Left renal cortex interstitium (tissue), 4 donors: ENCODE results near the gene PALLD. TPM values are rescaled to one million over a fixed set of nuclear protein-coding genes. Genes with fewer than 3 reads are reported as not detected.
A peak's percentile ranks its signal among the peaks of the same experiment; 100 is the strongest.
"Not testable (repeated sequence)": the region's sequence is repeated elsewhere in the genome, so short reads cannot be mapped to it uniquely, and the experiment has no call there.

Experiments used
- DNase-seq, 4 donors: peaks; one replicate each; pipeline ENCODE4 v3.0.0-alpha.2; 2013; ENCODE audit warnings: low read depth in 4 of 4, low spot score in 2 of 4, missing footprints in 1 of 4
- polyA plus RNA-seq, 4 donors: library from polyadenylated mRNA; unstranded; fragments of 120-200 nt; gene quantifications; one replicate each; pipeline ENCODE4 v1.2.1, GENCODE V29; 2013; ENCODE audit not compliant: insufficient read length in 4 of 4

The PALLD gene
- polyA plus RNA-seq, result 100 to 1,000 TPM; 171 to 242 (median 194) TPM

DNA sequence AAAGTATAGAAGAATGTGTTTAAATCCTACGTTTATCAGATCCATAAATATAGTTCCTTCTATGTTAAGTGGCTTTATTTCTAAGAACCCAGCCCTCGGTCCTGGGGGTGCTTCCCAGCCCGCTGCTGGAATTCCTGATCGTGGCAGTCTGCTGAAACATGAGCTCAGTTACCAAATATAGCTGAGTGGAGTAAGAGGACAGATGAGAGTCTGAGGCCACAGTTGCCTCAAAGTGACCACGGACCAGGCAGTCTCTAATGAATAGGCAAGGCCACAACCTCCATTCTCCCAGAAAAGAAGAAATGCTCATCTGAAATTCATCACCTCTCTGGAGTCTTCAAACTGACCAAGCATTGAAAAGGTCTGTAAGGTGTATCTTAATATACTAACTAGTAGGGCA is at the start of gene PALLD:
Gene PALLD, plus strand, starts transcription at position 219 of the 400 bp plus-strand sequence.
- DNase-seq, result no peak

DNA sequence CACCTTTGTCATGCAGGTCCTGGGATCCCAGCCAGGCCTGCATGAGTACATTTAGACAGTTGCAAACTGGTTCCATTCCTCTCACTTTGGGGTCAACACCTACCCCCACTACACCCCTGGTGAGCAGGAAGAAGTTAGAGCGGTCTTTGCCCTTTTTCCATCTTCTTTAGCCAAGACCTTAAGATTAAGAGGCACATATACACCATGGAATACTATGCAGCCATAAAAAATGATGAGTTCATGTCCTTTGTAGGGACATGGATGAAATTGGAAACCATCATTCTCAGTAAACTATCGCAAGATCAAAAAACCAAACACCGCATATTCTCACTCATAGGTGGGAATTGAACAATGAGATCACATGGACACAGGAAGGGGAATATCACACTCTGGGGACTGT is 47.8 kb upstream of the PALLD start:
- DNase-seq, result not testable (repeated sequence)

DNA sequence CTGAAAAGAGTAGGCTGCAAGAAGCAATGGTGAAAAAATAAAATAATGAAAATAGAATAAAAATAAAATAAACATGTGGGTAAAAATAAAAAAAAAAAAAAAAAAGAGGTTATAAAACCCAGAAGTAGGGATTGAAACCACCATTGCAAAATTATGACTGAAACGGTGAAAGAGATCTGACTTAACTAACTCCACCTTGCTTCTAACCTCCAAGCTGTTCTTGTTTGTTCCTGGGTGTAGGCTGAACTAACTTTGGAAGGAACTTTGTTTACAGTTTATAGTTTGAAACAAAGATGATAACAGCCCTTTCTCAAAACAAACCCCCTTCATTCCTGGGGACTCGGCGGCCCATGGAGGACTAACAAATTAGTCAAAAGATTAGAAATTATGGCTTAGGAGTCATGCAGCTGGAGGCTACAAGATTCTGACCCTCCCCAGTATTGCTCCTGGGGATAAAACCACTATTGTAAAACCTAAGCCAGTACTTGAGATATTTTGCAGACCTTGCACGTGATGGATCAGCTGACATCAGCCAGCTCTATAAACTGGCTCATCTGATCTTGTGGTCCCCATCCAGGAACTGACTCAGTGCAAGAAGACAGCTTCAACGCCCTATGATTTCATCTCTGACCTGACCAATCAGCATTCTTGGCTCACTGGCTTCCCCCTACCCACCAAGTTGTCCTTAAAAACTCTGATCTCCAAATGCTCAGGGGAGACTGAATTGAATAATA is 47.0 kb upstream of the PALLD start:
- DNase-seq, result no peak

DNA sequence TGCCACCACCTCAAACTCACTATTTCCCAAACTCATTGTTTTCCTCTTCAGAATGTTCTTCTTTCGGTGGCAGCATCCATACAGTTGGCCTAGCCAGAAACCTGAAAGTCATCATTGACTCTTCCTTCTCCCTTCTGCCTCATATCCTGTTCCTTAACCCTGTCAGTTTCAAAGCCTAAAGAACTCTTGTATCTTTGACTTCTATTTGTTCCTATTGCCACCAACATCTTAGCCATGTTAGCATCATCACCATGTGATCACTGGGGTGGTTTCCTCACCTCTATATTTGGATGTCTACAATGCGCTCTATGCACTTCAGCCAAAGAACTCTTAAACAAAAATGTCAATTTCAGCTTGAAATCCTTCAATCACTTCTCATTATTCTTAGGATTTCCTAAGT is 45.5 kb upstream of the PALLD start:
- no peak for DNase-seq

DNA sequence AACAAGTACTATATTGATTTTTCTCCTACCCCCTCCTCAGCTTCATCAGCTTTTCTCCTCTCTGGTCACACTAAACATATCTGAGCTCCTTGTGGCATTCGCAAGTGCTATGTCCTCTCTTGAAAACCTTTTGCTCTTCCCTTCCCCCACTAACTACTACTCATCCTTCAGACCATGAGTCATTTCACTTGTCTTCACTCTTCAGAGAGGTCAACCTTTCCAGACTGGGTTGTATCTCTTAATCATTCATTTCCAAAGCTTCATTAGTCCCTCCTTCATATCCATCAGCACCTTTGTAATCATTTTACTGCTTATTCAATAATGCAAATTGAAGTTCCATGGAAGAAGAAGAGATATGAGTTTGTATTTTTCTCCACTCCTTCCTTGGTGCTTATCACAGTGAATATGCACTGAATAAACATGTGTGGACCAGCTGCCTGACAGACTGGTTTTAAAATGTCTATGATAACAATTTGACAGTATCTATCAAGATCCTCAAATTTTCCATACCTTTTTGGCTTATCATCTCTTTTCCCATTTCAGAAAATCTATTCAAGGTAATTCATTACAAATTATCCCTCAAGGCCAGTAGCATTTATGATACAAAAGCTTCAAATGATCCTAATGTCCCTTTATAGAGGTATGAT is 45.0 kb upstream of the PALLD start:
- DNase-seq, result no peak

DNA sequence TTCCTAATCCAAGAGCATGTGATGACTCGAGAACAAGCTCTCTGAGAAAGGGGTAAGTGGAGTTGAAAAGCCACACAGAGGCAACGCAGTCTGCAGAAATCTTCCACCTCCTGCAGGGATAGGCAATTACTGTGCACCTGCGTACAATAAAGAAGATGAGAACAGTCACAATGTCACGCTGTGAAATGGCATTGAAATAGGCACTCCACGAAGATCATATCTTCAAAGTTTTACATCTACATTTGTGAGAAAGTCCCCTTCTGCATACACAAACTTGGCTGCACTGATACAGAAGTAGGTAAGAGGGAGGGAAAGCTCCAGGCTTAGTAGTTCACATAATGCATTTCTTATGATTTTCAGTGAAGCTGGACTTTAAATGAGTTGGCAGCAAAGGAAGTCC is 43.7 kb upstream of the PALLD start:
- no peak for DNase-seq

DNA sequence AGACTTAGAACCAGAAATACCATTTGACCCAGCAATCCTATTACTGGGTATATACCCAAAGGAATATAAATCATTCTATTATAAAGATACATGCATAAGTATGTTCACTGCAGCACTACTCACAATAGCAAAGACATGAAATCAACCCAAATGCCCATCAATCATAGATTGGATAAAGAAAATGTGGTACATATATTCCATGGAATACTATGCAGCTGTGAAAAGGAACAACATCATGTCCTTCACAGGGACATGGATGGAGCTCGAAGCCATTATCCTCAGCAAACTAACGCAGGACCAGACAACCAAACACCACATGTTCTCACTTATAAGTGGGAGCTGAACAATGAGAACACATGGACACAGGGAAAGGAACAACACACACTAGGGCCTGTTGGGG is 38.6 kb upstream of the PALLD start:
- DNase-seq, result not testable (repeated sequence)

DNA sequence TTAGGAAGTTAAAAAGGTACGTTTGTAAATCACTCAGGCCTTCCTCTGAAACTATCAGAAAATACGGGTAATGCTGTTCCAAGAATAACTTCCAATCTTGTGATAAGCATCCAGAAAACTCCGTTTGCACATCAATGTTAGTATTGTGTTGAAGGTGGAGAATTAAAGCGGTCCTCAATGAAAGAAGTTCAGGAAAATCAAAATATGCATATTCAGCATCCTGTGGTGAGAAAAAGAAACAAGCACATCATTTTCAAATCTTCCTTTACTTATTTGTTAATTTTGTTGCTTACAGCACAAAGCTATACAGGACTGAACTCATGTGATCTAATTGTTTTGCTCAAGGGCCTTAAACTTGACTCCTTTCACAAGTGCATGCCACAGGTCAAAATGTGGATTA is 35.0 kb upstream of the PALLD start:
- DNase-seq, result no peak

DNA sequence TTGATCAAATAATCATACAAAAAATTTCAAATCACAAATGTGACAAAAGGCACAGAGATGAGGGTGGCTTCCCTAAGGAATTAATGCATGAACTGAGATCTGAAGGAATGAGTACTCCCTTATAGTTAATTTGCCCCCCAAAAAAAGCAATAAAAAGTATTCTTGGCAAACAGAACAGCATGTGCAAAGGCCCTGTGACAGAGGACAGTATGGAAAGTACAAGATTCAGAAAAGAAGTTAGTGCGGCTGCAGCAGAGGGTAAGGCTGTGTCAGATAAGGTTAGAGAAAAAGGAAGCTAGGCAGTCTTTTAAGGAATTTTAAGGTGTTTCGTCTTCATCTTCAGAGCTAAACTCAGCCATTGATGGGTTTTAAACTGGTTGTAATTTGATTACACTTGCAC is 23.9 kb upstream of the PALLD start:
- no peak for DNase-seq

DNA sequence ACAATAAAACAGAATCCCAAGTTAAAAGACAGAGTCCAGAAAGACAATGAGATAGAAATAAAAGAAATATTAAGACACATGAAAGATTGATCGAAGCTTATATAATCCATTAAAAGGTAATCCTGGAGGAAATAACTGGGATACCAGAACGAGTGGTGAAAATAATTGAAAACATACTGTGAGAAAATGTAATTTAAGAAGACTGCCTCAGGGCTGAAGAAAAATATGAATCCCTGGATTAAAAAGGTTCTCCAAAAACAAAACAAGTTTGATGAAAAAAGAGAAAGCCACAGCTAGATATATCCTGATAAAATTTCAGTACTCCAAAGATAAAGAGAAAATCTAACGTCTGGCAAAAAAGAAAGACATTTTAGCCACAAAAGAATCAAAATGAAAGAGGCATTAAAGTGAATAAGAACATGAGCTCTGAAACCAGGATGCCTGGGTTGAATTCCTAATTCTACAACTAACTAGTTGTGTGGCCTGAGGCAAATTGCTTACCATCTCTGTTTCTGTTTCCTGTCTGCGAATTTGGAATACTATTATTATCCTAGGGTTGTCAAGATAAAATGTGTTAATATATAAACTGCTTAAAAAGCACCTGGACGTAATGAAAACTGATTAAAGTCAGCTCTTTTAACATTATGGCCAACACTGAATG is 22.1 kb upstream of the PALLD start:
- DNase-seq, result no peak

DNA sequence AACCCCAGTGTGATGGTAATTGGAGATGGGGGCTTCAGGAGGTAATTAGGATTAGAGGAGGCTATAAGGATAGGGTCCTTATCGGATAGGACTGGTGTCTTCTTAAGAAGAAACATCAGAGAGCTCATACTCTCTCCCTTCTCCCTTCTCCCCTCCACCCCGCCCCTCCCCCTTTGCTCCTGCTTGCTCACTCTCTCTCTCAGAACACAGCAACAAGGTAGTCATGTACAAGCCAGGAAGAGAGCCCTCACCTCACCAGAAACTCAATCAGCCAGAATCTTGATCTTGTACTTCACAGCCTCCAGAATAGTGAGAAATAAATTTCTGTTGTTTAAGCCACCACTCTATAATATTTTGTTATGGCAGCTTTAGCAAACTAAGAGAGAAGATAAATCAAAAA is 21.1 kb upstream of the PALLD start:
- no peak for DNase-seq

DNA sequence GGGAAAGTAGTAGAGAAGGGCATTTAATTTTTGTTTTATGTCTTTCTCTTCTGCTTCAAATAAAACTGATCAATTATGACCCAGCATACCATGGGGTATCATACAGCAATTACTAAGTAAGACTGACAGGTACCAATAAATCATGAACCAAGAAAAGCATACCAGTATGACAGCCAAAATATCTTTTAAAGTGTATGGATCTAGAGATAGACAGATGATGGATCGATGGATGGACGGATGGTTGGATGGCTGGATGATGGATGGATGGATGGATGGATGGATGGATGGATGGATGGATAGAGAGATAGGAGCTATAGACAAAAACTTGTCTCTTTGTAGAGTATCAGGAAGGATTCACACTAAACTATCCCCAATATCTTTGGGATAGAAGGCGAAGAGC is 18.0 kb upstream of the PALLD start:
- no peak for DNase-seq

DNA sequence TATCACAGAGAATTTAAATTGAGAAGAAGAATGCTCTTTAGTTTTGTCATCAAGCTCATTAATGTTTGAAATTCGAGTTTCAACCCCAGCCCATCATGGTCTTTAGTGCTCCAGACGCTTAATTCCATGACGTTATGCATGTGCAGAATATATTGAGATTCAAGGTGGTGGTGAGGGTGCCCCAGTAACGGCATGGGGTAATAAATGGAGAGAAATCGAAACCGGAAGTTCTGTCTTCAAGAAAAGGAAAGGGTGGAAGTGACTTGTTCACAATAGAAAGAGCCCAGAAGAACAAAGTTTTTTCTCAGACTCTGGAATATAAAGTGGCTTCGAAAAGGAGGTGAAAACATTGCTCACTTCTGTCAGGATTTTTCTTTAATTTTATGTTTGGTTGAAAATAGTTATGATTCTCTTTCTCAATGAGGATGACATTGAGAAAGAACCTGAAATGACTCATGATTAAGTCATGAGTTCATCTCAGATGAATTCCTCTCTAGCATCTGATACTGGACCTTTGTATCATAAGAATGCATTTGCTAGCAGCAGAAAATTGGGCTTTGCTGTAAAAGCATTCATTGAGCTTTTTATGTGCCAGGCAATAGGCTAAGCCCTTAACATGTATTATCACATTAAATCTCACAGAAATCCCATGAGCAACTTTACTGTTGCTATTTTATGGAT is 15.8 kb upstream of the PALLD start:
- DNase-seq, result peak in 2 of 4 donors; percentile 20 to 39

DNA sequence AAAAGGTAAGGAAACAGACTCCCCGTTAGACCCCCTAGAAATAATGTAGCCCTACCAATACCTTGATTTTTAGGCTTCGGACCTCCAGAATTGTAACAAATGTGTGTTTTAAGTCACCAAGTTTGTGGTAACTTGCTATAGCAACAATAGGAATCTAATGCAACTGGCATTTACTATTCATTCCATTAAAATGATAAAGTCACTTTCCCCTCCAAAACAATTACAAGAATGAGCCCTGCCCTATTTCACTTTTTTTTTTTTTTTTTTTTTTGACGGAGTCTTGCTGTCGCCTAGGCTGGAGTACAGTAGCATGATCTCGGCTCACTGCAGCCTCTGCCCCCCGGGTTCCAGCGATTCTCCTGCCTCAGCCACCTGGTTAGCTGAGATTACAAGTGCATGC is 13.0 kb upstream of the PALLD start:
- DNase-seq, result no peak

DNA sequence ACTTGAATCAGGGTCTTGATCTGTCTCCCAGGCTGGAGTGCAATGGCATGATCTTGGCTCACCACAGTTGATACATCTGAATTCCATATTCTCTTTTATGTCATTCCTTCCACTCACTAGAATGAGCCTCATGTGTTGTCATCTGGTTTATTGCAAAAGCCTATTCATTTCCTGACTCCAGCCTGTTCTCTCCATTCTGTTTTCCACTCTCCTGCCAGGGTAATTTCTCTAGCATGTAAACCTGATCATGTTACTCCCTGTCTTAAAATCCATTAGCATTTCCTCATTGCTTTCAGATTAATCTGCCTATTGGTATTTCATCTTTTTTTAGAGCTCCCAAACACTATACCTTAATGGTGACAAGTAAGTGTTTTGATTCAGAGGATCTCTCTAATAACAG is 12.2 kb upstream of the PALLD start:
- no peak for DNase-seq

DNA sequence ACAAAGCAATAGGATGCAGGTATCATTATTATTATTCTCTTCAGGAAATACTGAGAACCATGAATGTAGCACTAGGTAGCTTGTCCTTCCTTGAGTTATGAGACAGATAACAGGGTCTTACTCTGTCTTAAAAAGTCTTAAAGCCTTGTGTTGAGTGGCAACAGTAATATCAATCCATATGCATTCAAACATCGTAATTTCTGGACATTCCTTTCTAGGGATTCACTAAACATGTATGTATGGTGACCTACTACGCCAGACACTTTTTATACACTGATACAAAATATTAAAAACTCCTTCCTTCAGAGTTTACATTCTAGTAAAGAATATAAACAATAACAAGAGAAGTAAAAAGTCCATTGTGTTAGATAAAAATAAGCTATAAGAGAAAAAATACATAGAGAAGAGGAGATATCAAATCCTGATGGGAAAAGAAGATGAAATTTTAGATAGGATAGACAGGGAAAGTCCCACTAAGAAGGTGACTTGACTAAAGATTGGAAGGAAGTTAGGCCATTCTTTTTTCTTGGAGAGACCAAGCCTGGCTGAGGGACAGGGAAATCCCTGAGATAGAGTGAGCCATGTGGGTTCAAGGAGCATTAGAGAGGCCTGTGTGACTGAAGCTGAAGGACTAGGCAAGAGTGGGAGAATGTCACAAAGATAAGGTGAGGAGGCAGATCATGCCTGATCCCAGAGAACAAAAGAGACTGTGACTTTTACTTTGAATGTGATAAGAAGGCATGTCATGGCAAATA is 11.5 kb upstream of the PALLD start:
- DNase-seq, result no peak

DNA sequence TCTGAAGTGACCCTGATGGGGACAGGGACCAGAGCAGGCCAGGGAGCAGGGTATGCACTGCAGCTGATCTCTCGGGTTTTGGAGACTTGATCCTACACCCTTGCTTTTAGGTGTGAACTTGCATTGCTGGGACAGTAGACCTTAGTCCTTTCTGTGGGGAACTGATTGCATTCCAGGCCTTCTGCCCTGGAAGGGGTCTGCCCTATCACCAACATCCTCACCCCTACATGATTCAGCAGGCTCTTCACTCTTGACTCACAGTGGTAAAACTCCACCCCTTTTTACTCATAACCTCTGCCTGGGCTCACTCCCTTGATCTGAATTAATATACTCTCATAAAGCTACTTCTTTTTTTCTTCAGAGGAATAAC is 10.0 kb upstream of the PALLD start:
- no peak for DNase-seq

DNA sequence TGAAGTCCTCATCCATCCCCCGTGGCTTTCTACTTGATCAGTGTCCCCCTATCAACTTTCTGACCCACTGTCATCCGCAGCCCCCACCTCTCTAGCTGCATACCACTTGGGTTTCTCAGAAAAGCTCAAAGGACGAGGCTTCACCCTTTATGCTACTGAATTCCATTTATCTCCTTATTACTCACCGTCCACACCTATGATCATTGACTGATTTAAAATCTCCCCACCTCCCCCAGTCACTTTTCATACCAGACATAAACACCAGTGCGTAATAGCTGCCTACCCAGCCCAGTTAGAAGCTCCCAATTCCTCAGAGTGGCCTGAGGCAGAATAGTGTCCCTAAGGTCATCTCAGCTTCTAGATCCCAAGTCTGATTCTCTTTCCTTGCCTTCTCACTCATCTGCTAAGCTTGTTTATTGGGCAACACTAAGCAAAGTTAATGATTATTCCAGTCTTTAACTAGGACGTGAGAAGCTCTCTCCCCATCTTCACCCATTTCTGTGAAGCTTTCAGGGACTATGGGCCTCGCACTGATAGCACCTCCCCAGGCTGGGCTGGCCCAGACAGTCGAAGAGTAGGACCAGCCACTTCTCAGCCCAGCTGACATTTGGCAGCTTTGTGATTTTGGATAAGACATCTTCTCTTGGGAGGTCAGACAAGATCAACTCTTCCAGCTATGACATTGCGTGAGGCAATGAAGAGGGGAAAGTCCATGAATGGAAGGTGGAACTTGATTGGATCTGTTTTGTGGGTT is 9.4 kb upstream of the PALLD start:
- no peak for DNase-seq

DNA sequence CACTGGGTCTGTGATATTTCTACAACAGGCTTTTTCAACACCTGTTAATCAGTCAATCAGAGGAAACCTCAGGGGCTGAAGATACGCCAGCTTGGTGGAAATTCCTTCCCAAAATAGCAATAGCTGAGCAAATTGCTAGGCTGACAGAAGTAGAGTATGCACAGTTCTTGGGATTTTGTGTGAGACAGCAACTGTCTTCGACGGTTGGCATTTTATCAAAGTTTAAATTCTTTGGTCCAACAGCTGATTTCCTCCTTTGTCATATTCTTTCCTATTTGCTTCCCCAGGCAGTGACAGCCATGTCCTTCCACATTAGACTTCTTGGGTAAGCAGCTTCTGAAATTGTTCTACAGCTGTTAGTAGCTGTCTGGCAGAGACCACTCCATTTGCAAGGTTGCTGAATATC is 8.0 kb upstream of the PALLD start:
- DNase-seq, result no peak

DNA sequence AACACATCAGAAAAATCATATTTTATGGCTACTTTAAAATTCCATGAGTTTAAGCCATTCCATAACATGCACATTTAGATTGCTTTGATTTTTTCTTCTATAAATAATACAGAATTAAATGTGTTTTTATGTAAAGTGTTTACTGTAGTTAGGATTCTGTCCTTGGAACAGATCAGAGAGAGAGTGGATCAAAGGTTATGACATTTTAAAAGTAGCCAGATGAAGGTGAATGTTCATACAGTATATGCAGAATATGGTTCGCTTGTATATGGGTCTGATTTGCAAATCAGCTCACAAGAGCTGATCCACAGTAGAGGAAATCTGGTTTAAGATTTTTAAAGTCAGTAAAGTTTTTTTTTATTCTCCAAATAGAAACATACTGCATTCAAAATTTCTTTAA is 7.2 kb upstream of the PALLD start:
- DNase-seq, result no peak
